IMR-90 (cell line): ENCODE results near the gene VEGFA. TPM values are rescaled to one million over a fixed set of nuclear protein-coding genes. Genes with fewer than 3 reads are reported as not detected.

ENCODE experiments used
- ATAC-seq: fragments of 200-7000 bp; cut with Tn5 transposase; 2 replicates; pipeline ENCODE4 v1.9.1; 2020; ENCODE audit warnings: low read depth, mild to moderate bottlenecking, moderate library complexity
- BruUV-seq: library from RNA; stranded (reverse); fragments of 400-500 nt; replicated peaks from 2 replicates; lab custom pipeline; 2021; lab: Mats Ljungman, UMichigan
- CTCF ChIA-PET: fragments of 300-600 bp; formaldehyde crosslinking; extraction: SDS; loops from one replicate; lab custom pipeline; 2021; ENCODE audit warnings: antibody characterized with exemption; lab: Yijun Ruan, JAX
- POLR2A ChIA-PET: fragments of 300-600 bp; sonication (Branson Sonifier 250); formaldehyde crosslinking; loops from one replicate; lab custom pipeline; 2022; ENCODE audit warnings: antibody characterized with exemption; ENCODE audit not compliant: unreplicated experiment; lab: Charles Lee
- DNase-seq: peaks from one replicate; pipeline ENCODE4 v3.0.0; 2013
- H2AFZ ChIP-seq: replicated peaks from 2 replicates; pipeline ENCODE3; 2013; ENCODE audit warnings: low read length, mild to moderate bottlenecking; ENCODE audit not compliant: poor library complexity
- H2AK5ac ChIP-seq: 2 replicates; pipeline ENCODE4 v1.6.1; 2013; ENCODE audit warnings: low read depth, low read length, inconsistent platforms
- H2AK9ac ChIP-seq: replicated peaks from 2 replicates; pipeline ENCODE3; 2013; ENCODE audit warnings: mild to moderate bottlenecking, low read depth, low read length, moderate library complexity; ENCODE audit not compliant: poor library complexity
- H2BK120ac ChIP-seq: 2 replicates; pipeline ENCODE4 v1.6.1; 2013; ENCODE audit warnings: low read depth, low read length, inconsistent platforms
- H2BK15ac ChIP-seq: 3 replicates; pipeline ENCODE4 v1.6.1; 2013; ENCODE audit warnings: low read depth, low read length, inconsistent platforms
- H2BK20ac ChIP-seq: 2 replicates; pipeline ENCODE4 v1.6.1; 2013; ENCODE audit warnings: low read depth, mild to moderate bottlenecking, inconsistent platforms, low read length, moderate library complexity
- H2BK5ac ChIP-seq: 2 replicates; pipeline ENCODE4 v1.6.1; 2013; ENCODE audit warnings: mild to moderate bottlenecking, low read depth, low read length, inconsistent platforms; ENCODE audit not compliant: poor library complexity, severe bottlenecking
- H3K14ac ChIP-seq: replicated peaks from 2 replicates; pipeline ENCODE4 v1.6.1; 2013; ENCODE audit warnings: low read depth, low read length, inconsistent platforms
- H3K18ac ChIP-seq: 2 replicates; pipeline ENCODE4 v1.6.1; 2013; ENCODE audit warnings: low read depth, low read length, control low read depth
- H3K23ac ChIP-seq: 2 replicates; pipeline ENCODE4 v1.6.1; 2013; ENCODE audit warnings: low read depth, low read length, inconsistent platforms
- H3K27ac ChIP-seq: 2 replicates; pipeline ENCODE4 v1.5.1; 2013; ENCODE audit warnings: mild to moderate bottlenecking, control low read depth, low read length; ENCODE audit not compliant: insufficient read depth
- H3K27me3 ChIP-seq: 2 replicates; pipeline ENCODE4 v1.6.1; 2013; ENCODE audit warnings: low read length; ENCODE audit not compliant: control insufficient read depth, insufficient read depth
- H3K36me3 ChIP-seq: 2 replicates; pipeline ENCODE4 v1.6.1; 2013; ENCODE audit warnings: low read length, mixed read lengths; ENCODE audit not compliant: control insufficient read depth, insufficient read depth
- H3K4ac ChIP-seq: 2 replicates; pipeline ENCODE4 v1.6.1; 2013; ENCODE audit warnings: low read depth, low read length, inconsistent platforms
- H3K4me1 ChIP-seq: 2 replicates; pipeline ENCODE4 v1.6.1; 2013; ENCODE audit warnings: low read length, mixed read lengths; ENCODE audit not compliant: control insufficient read depth, insufficient read depth
- H3K4me2 ChIP-seq: 2 replicates; pipeline ENCODE4 v1.6.1; 2013; ENCODE audit warnings: low read depth, mild to moderate bottlenecking, control low read depth, low read length, moderate library complexity
- H3K4me3 ChIP-seq: 2 replicates; pipeline ENCODE4 v1.5.1; 2013; ENCODE audit warnings: low read depth, mild to moderate bottlenecking, control low read depth, low read length, moderate library complexity; ENCODE audit not compliant: insufficient read depth
- H3K56ac ChIP-seq: 2 replicates; pipeline ENCODE4 v1.6.1; 2013; ENCODE audit warnings: low read length, inconsistent platforms; ENCODE audit not compliant: insufficient read depth; ENCODE audit errors: extremely low read depth
- H3K79me1 ChIP-seq, 2 experiments: 2 replicates each; pipeline ENCODE4 v1.6.1; 2013; ENCODE audit warnings: low read length in 2 of 2, inconsistent platforms in 1 of 2, low read depth in 1 of 2
- H3K9ac ChIP-seq: 2 replicates; pipeline ENCODE4 v1.6.1; 2013; ENCODE audit warnings: low read depth, low read length, control low read depth
- H3K9me1 ChIP-seq: 2 replicates; pipeline ENCODE4 v1.6.1; 2013; ENCODE audit warnings: low read length, inconsistent platforms; ENCODE audit not compliant: insufficient read depth
- H3K9me3 ChIP-seq: 2 replicates; pipeline ENCODE4 v1.6.1; 2013; ENCODE audit warnings: low read length; ENCODE audit not compliant: control insufficient read depth, insufficient read depth
- H4K20me1 ChIP-seq: 2 replicates; pipeline ENCODE4 v1.6.1; 2013; ENCODE audit warnings: low read length, inconsistent platforms; ENCODE audit not compliant: insufficient read depth
- H4K5ac ChIP-seq: 2 replicates; pipeline ENCODE4 v1.6.1; 2013; ENCODE audit warnings: mild to moderate bottlenecking, low read depth, low read length, control low read depth
- H4K8ac ChIP-seq, 2 experiments: 2 replicates each; pipeline ENCODE4 v1.6.1; 2013; ENCODE audit warnings: low read depth in 2 of 2, low read length in 2 of 2, control low read depth in 1 of 2, inconsistent platforms in 1 of 2
- H4K91ac ChIP-seq: 2 replicates; pipeline ENCODE4 v1.6.1; 2013; ENCODE audit warnings: low read depth, low read length, inconsistent platforms; ENCODE audit not compliant: insufficient read depth
- CHD1 ChIP-seq: IDR thresholded peaks from 2 replicates; pipeline ENCODE4 v1.6.1; 2012; ENCODE audit warnings: low read depth, low read length, improper control_type of control experiment
- MAFK ChIP-seq: IDR thresholded peaks from 2 replicates; pipeline ENCODE4 v1.6.1; 2012; ENCODE audit warnings: low read depth, low read length, improper control_type of control experiment
- MXI1 ChIP-seq: IDR thresholded peaks from 2 replicates; pipeline ENCODE4 v1.6.1; 2012; ENCODE audit warnings: low read depth, mild to moderate bottlenecking, low read length, moderate library complexity, borderline replicate concordance
- NFE2L2 ChIP-seq: fragments of 150-350 bp; IDR thresholded peaks from 2 replicates; pipeline ENCODE4 v1.6.1; 2016; ENCODE audit warnings: low read depth, mild to moderate bottlenecking, low read length
- RAD21 ChIP-seq: IDR thresholded peaks from 2 replicates; pipeline ENCODE4 v1.6.1; 2012; ENCODE audit warnings: low read length, improper control_type of control experiment
- SMC3 ChIP-seq: fragments of 150-350 bp; IDR thresholded peaks from 2 replicates; pipeline ENCODE4 v1.6.1; 2016; ENCODE audit warnings: low read depth, mild to moderate bottlenecking, antibody characterized with exemption, low read length, moderate library complexity
- WGBS, 2 experiments: methylation state at CpG; one replicate each; pipeline versions ENCODE4 v1.1.5 to v1.1.7; 2013; ENCODE audit warnings: missing lambda C conversion rate in 2 of 2; ENCODE audit not compliant: insufficient read length in 1 of 2; ENCODE audit errors: extremely low coverage in 2 of 2; 5-methylcytosine and 5-hydroxymethylcytosine counted together
- dilution Hi-C: fragments of 300-500 bp; cut with HindIII; formaldehyde crosslinking; loops from one replicate; pipeline ENCODE4 v1.14.3; 2018; ENCODE audit warnings: low sequenced_read_pairs; ENCODE audit not compliant: unreplicated experiment
- in situ Hi-C: fragments of 300-500 bp; cut with MboI; formaldehyde crosslinking; loops from 3 replicates; pipeline ENCODE4 v1.14.3; 2019; ENCODE audit warnings: low sequenced_read_pairs, inconsistent platforms, mixed read lengths
- intact Hi-C: fragments of 100-400 bp; cut with micrococcal nuclease; formaldehyde crosslinking; loops from 2 replicates; pipeline ENCODE4 v1.10.0; 2022
- polyA plus RNA-seq, 3 experiments: library from polyadenylated mRNA; depleted of rRNA; stranded (reverse); fragments of >200 nt; gene quantifications; 2 replicates each; pipeline ENCODE4 v1.2.3, GENCODE V29; 2012; ENCODE audit warnings: low replicate concordance in 1 of 3
- total RNA-seq: library from RNA; depleted of rRNA; stranded (reverse); fragments of >200 nt; gene quantifications from 2 replicates; pipeline ENCODE4 v1.2.3, GENCODE V29; 2012

VEGFA gene
- total and polyA plus RNA-seq, 2 of the 4 experiments (the other 2 are of a cell fraction): 190 to 234 TPM

DNA sequence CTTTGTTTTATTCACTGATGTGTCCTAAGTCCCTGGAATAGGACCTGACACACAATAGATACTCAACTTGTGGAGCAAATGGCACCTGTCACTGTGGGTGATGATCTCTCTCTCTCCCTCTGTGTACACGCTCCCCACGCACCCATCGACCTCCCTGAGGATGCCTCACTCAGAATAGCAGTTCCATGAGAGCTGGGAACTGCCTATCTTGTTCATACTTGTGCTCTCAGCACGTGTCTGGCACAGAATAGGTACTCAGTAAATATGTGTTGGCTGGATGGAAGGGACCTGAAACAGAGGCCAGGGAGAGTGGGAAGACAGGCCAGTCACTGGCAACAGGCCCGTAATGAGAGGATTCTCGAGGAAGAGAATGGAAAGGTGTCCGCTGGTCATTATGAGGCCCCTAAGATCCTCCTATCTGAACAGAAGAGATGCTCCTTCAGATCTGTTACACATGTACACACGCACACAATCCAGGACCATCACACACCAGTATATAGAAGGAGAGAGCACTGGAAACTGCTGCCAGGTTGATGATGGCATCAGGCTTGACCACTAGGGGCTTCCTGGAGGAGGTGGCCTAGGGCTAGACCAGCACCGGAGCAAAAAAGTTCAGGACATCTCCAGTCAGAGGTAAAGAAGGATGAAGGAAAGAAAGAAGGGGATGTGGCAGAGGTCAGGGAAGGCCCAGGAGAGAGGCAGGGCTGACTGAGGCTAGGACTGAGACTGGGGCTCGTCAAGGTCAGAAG lies 30.9 kb downstream of the VEGFA start:
- 80% methylated on average over 1 of the region's 10 CpGs; no CpG with 5 or more reads in 1 of the 2 experiments for WGBS, 2 experiments
- Histone ChIP-seq H2AK5ac (peak overlapping the region; percentile 61), H3K27ac (no peak overlapping the region), H2BK15ac (no peak overlapping the region), H3K4me3 (no peak overlapping the region), H3K4ac (peak overlapping the region; percentile 46; the same call in 1 of the 2 replicates), H2BK20ac (no peak overlapping the region), H3K4me1 (peaks cover 30% of the 10 kb centered on the region), H3K4me2 (no peak overlapping the region), H3K56ac (no peak overlapping the region), H3K79me1 (no peaks in the 10 kb centered on the region), H3K9ac (no peak overlapping the region), H4K8ac (no peak overlapping the region), H2BK5ac (no peak overlapping the region), H3K27me3 (0 out of 2 replicates have a peak, but pooled peaks cover 2% of the 10 kb centered on the region), H4K91ac (no peak overlapping the region), H3K36me3 (no peaks in the 10 kb centered on the region), H2AFZ (no peak overlapping the region), H3K9me1 (peaks cover 15% of the 10 kb centered on the region), H3K23ac (no peak overlapping the region), H3K18ac (no peak overlapping the region), H2BK120ac (no peak overlapping the region), H4K20me1 (no peaks in the 10 kb centered on the region), H4K5ac (no peak overlapping the region), H3K9me3 (no peaks in the 10 kb centered on the region), H2AK9ac (no peak overlapping the region), H3K14ac (no peak overlapping the region)
- dilution Hi-C loops: no loop called here
- ChIA-PET CTCF (no interaction called here), POLR2A (no interaction called here)
- ATAC-seq: no peak
- in situ Hi-C loops: no loop called here
- intact Hi-C loops: no loop called here
- no TSS peak for BruUV-seq
- DNase-seq: no peak
- TF ChIP-seq CHD1: no peak
- TF ChIP-seq NFE2L2: no peak
- TF ChIP-seq SMC3: no peak
- TF ChIP-seq RAD21: no peak
- no peak for TF ChIP-seq MAFK
- no peak for TF ChIP-seq MXI1
